CD4-positive, alpha-beta T cell treated with Interleukin-6 for 4 hours (primary cell): Measurements from ENCODE around the gene SLC24A4.

ENCODE experiments used
- DNase-seq: peaks from one replicate; pipeline ENCODE4 v3.0.0-alpha.2; 2020; ENCODE audit warnings: mixed read lengths

SLC24A4 gene

GRCh38 chr14:92460541-92460915, 137.6 kb downstream of the SLC24A4 start:
- no peak for DNase-seq

GRCh38 chr14:92460916-92461579, 138.1 kb downstream of the SLC24A4 start:
- DNase-seq = no peak

- no peak for DNase-seq
Measured at GRCh38 chr14:92461891-92462290, 138.9 kb downstream of the SLC24A4 start.

GRCh38 chr14:92462568-92462967, 139.6 kb downstream of the SLC24A4 start:
- DNase-seq = no peak

- peak; percentile 5 for DNase-seq
Measured at GRCh38 chr14:92463141-92463540, 140.2 kb downstream of the SLC24A4 start.

- DNase-seq = no peak
Measured at GRCh38 chr14:92464156-92464555, 141.2 kb downstream of the SLC24A4 start.

GRCh38 chr14:92464716-92465115, 141.8 kb downstream of the SLC24A4 start:
- DNase-seq = no peak

- DNase-seq = no peak
Measured at GRCh38 chr14:92465353-92466055, 142.5 kb downstream of the SLC24A4 start.

- no peak for DNase-seq
Measured at GRCh38 chr14:92466059-92466458, 143.1 kb downstream of the SLC24A4 start.

- no peak for DNase-seq
Measured at GRCh38 chr14:92469515-92469914, 146.6 kb downstream of the SLC24A4 start.

- DNase-seq = no peak
Measured at GRCh38 chr14:92470215-92470614, 147.2 kb downstream of the SLC24A4 start.

- DNase-seq = no peak
Measured at GRCh38 chr14:92470811-92471210, 147.8 kb downstream of the SLC24A4 start.

GRCh38 chr14:92471919-92472318, 149.0 kb downstream of the SLC24A4 start:
- no peak for DNase-seq

- DNase-seq = no peak
Measured at GRCh38 chr14:92472860-92473259, 149.9 kb downstream of the SLC24A4 start.

GRCh38 chr14:92473261-92473968, 150.4 kb downstream of the SLC24A4 start:
- DNase-seq = no peak

- no peak for DNase-seq
Measured at GRCh38 chr14:92473969-92474535, 151.1 kb downstream of the SLC24A4 start.

GRCh38 chr14:92475037-92475436, 152.1 kb downstream of the SLC24A4 start:
- DNase-seq = no peak

- DNase-seq = no peak
Measured at GRCh38 chr14:92475451-92476187, 152.7 kb downstream of the SLC24A4 start.

- DNase-seq = no peak
Measured at GRCh38 chr14:92480856-92481255, 157.9 kb downstream of the SLC24A4 start.

GRCh38 chr14:92481386-92481785, 158.4 kb downstream of the SLC24A4 start:
- DNase-seq = no peak

- no peak for DNase-seq
Measured at GRCh38 chr14:92481811-92482555, 159.0 kb downstream of the SLC24A4 start.
